Endothelial cell of umbilical vein (primary cell): ENCODE measurements around the gene THSD7B. TPM values are rescaled to one million over a fixed set of nuclear protein-coding genes. Genes with fewer than 3 reads are reported as not detected.

Source experiments
- BruUV-seq: library from RNA; stranded (reverse); fragments of 400-500 nt; replicated peaks from 2 replicates; lab custom pipeline; 2021; lab: Mats Ljungman, UMichigan
- CTCF ChIA-PET: fragments of 300-600, 350-600 bp; sonication (Branson Sonifier 250); formaldehyde crosslinking; loops from one replicate; lab custom pipeline; 2021; ENCODE audit warnings: antibody characterized with exemption, inconsistent platforms; lab: Charles Lee
- POLR2A ChIA-PET: fragments of 300-600, 350-600 bp; sonication (Branson Sonifier 250); formaldehyde crosslinking; loops from one replicate; lab custom pipeline; 2021; ENCODE audit warnings: antibody characterized with exemption, inconsistent platforms; lab: Charles Lee
- DNase-seq: peaks from one replicate; pipeline ENCODE4 v3.0.0-alpha.2; 2011; ENCODE audit warnings: low read depth, low spot score
- FAIRE-seq: peaks from 2 replicates; lab custom pipeline; 2011; peaks lifted over from hg19 to GRCh38; lab: Jason Lieb, UNC
- H2AFZ ChIP-seq: 2 replicates; pipeline ENCODE4 v1.6.0; 2012; ENCODE audit warnings: low read depth, low read length, control low read depth, inconsistent platforms
- H3K27ac ChIP-seq: 2 replicates; pipeline ENCODE4 v1.5.1; 2011; ENCODE audit warnings: low read depth, mild to moderate bottlenecking, control low read depth, low read length, moderate library complexity; ENCODE audit not compliant: insufficient read depth
- H3K27me3 ChIP-seq, 2 experiments: 2 replicates each; pipeline versions ENCODE4 v1.6.0 to v1.6.1; 2011; ENCODE audit warnings: low read length in 2 of 2, mixed read lengths in 1 of 2; ENCODE audit not compliant: control insufficient read depth in 2 of 2, insufficient read depth in 2 of 2
- H3K36me3 ChIP-seq, 2 experiments: 2 replicates in 1 of 2; 3 replicates in 1 of 2; pipeline ENCODE4 v1.5.1; 2011; ENCODE audit warnings: low read length in 2 of 2, mild to moderate bottlenecking in 1 of 2, moderate library complexity in 1 of 2; ENCODE audit not compliant: control insufficient read depth in 2 of 2, insufficient read depth in 2 of 2; ENCODE audit errors: extremely low read depth in 1 of 2
- H3K4me1 ChIP-seq: 3 replicates; pipeline ENCODE4 v1.5.1; 2011; ENCODE audit warnings: mild to moderate bottlenecking, low read length; ENCODE audit not compliant: control insufficient read depth, insufficient read depth; ENCODE audit errors: extremely low read depth
- H3K4me2 ChIP-seq: 2 replicates; pipeline ENCODE4 v1.6.1; 2011; ENCODE audit warnings: low read length, control low read depth, mixed read lengths; ENCODE audit not compliant: insufficient read depth
- H3K4me3 ChIP-seq, 3 experiments: fragments of 200-600 bp in 1 of 3; sonication (generic), shearing (Covaris generic) in 1 of 3; replicated peaks in 1 of 3; 2 replicates each; pipeline ENCODE4 v1.5.1; 2011 to 2016; ENCODE audit warnings: control low read depth in 3 of 3, low read length in 3 of 3, mild to moderate bottlenecking in 2 of 3, inconsistent platforms in 1 of 3, low read depth in 1 of 3, moderate library complexity in 1 of 3; ENCODE audit not compliant: insufficient read depth in 1 of 3
- H3K79me2 ChIP-seq: 2 replicates; pipeline ENCODE4 v1.6.0; 2012; ENCODE audit warnings: low read length, inconsistent platforms; ENCODE audit not compliant: control insufficient read depth, insufficient read depth
- H3K9ac ChIP-seq: replicated peaks from 2 replicates; pipeline ENCODE3; 2011; ENCODE audit warnings: low read length, control low read depth; ENCODE audit not compliant: insufficient read depth; ENCODE audit errors: extremely low read depth
- H3K9me1 ChIP-seq: replicated peaks from 3 replicates; pipeline ENCODE4 v1.6.0; 2011; ENCODE audit warnings: mild to moderate bottlenecking, low read length; ENCODE audit not compliant: control insufficient read depth, insufficient read depth; ENCODE audit errors: extremely low read depth
- H3K9me3 ChIP-seq: replicated peaks from 2 replicates; pipeline ENCODE4 v1.5.1; 2012; ENCODE audit warnings: low read length, inconsistent platforms; ENCODE audit not compliant: control insufficient read depth, insufficient read depth
- H4K20me1 ChIP-seq: replicated peaks from 2 replicates; pipeline ENCODE3; 2011; ENCODE audit warnings: mild to moderate bottlenecking, low read length; ENCODE audit not compliant: control insufficient read depth, insufficient read depth; ENCODE audit errors: extremely low read depth
- FOS ChIP-seq: IDR thresholded peaks from 2 replicates; pipeline ENCODE4 v1.6.1; 2011; ENCODE audit warnings: mild to moderate bottlenecking, low read length, moderate library complexity, borderline replicate concordance; ENCODE audit not compliant: insufficient read depth
- GATA2 ChIP-seq: IDR thresholded peaks from 2 replicates; pipeline ENCODE4 v1.7.0; 2011; ENCODE audit warnings: low read depth, mild to moderate bottlenecking, moderate library complexity, mixed read lengths, low read length; ENCODE audit not compliant: insufficient read length, insufficient read depth
- POLR2AphosphoS5 ChIP-seq: IDR thresholded peaks from 2 replicates; pipeline ENCODE4 v1.6.1; 2012; ENCODE audit warnings: low read depth, mild to moderate bottlenecking, control low read depth, low read length, moderate library complexity; ENCODE audit not compliant: insufficient read depth
- dilution Hi-C: fragments of 300-500 bp; cut with MboI; formaldehyde crosslinking; loops from one replicate; pipeline ENCODE4 v1.15.0; 2019; ENCODE audit warnings: low sequenced_read_pairs; ENCODE audit not compliant: extremely low pct_ligation_motif_present
- intact Hi-C: fragments of 100-400 bp; cut with micrococcal nuclease; formaldehyde crosslinking; loops from one replicate; pipeline ENCODE4 v1.10.0; 2022
- polyA plus RNA-seq, 4 experiments: library from polyadenylated mRNA; depleted of rRNA in 3 of 4; stranded (reverse) in 3 of 4; unstranded in 1 of 4; fragments of >200 nt; gene quantifications; 2 replicates each; pipeline versions ENCODE4 v1.2.1 to v1.2.3, GENCODE V29; 2011 to 2012; ENCODE audit warnings: missing spikeins in 1 of 4
- total RNA-seq: library from RNA; stranded (reverse); gene quantifications from 2 replicates; pipeline ENCODE4 v1.2.3, GENCODE V29; 2021
- TF ChIP-seq, protein P1 (sequence below), 2 donors: IDR thresholded peaks; 1 replicate in 1 of 2; 2 replicates in 1 of 2; pipeline ENCODE4 v1.5.1; 2011; ENCODE audit warnings: low read length in 2 of 2, mild to moderate bottlenecking in 2 of 2, moderate library complexity in 2 of 2, control low read depth in 1 of 2, inconsistent platforms in 1 of 2, low read depth in 1 of 2; ENCODE audit not compliant: insufficient read depth in 1 of 2; ENCODE audit errors: extremely low read depth in 1 of 2

THSD7B gene
- total and polyA plus RNA-seq, 2 donors (not counting 3 experiments of a cell fraction or from before 2014, with no cell fraction given): 0.04 TPM; not detected in 1

DNA sequence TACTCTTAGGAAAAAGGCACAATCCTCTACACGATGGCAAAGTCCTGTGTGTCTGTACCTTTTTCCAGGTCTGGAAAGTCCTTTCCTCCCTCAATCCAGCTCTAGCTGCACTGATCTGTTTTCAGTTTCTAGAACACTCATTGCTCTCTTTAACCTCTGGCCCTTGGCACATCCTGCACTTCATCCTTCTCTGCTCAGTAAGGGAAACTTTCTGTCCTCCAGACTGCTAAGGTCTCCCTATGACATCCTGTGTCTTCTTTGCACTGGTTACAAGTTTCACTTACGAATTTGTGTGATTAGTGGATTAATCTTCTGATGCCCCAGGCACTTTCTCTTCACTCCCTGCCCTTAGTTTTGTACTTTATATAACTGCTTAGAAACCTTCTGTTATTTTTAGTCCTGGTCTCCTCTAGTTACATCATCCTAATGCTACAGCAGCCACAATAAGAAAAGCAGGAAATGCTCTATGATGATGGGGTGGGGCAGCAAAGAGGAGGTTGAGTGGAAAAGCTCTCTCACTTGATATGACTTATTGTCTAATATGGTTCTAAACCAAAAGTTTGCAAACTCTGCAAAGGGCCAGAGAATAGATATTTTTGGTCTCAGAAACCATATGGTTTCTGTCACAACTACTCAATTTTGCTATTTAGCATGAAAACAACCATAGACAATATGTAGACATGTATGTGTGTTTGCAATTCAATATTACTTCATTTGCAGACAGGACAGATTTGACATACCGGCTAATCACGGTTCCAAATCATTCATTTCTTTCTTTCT is 568.2 kb downstream of the THSD7B start:
- Histone ChIP-seq H3K9me3 (peaks cover 1% of the 10 kb centered on the region), H3K27ac (no peak overlapping the region), H2AFZ (no peak overlapping the region), H3K27me3 (no peaks in the 10 kb centered on the region), H3K36me3 (no peaks in the 10 kb centered on the region), H3K79me2 (no peaks in the 10 kb centered on the region), H4K20me1 (no peaks in the 10 kb centered on the region), H3K4me1 (no peaks in the 10 kb centered on the region), H3K9ac (no peak overlapping the region), H3K4me2 (no peak overlapping the region), H3K4me3 (no peak overlapping the region), H3K9me1 (no peaks in the 10 kb centered on the region)
- TF ChIP-seq GATA2 (no peak), POLR2AphosphoS5 (no peak), FOS (no peak)
- TF ChIP-seq, protein P1, sequence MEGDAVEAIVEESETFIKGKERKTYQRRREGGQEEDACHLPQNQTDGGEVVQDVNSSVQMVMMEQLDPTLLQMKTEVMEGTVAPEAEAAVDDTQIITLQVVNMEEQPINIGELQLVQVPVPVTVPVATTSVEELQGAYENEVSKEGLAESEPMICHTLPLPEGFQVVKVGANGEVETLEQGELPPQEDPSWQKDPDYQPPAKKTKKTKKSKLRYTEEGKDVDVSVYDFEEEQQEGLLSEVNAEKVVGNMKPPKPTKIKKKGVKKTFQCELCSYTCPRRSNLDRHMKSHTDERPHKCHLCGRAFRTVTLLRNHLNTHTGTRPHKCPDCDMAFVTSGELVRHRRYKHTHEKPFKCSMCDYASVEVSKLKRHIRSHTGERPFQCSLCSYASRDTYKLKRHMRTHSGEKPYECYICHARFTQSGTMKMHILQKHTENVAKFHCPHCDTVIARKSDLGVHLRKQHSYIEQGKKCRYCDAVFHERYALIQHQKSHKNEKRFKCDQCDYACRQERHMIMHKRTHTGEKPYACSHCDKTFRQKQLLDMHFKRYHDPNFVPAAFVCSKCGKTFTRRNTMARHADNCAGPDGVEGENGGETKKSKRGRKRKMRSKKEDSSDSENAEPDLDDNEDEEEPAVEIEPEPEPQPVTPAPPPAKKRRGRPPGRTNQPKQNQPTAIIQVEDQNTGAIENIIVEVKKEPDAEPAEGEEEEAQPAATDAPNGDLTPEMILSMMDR (IDR thresholded peaks at IDR 0.05; ENCODE audit: extremely low read depth in 1 of 2, insufficient read depth in 1 of 2, low read depth in 1 of 2, low read length in 2 of 2): no peak
- ChIA-PET POLR2A (no interaction called here), CTCF (no interaction called here)
- FAIRE-seq (no peak), DNase-seq (no peak)
- intact Hi-C loops: no loop called here
- no TSS peak for BruUV-seq
- dilution Hi-C loops: no loop called here
